ENCODE measurements around the gene DOK5. TPM values are rescaled to one million over a fixed set of nuclear protein-coding genes. Genes with fewer than 3 reads are reported as not detected.

DOK5 gene
- total and polyA plus RNA-seq, 4 donors: 19.1 to 45.7 (median 32.7) TPM

DNA sequence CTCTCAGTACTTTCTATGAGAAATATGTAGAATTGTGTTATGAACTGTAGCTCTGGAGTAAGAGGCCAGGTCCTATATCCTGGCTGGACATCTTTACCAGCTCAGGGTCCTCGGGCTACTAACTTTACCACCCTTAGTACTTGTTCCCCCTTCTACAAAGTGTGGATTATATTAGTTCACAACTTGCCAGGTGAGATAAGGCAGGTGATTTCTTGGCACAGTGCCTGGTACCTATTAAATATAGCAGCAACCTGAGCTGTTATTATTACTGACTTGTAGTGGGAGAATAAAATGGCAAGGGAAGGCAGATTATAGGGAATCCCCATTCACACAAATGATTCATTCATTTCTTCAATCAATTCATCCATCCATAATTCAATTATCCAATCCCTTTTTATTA is 150.1 kb downstream of the DOK5 start:
- Histone ChIP-seq H3K4me1 (ENCODE audit: control insufficient read depth, insufficient read depth, low read length) (peaks cover 31% of the 10 kb centered on the region), H3K4me3 (ENCODE audit: low read depth, low read length) (no peak overlapping the region), H3K27ac (ENCODE audit: low read depth, low read length) (peak overlapping the region; percentile 85), H3K36me3 (ENCODE audit: control insufficient read depth, insufficient read depth, low read length) (no peaks in the 10 kb centered on the region), H3K27me3 (ENCODE audit: control insufficient read depth, insufficient read depth, low read length) (no peaks in the 10 kb centered on the region), H3K9me3 (ENCODE audit: control insufficient read depth, insufficient read depth, low read length) (no peaks in the 10 kb centered on the region)
- WGBS (ENCODE audit: insufficient coverage): no CpG with 5 or more reads among the region's 1 CpG
- no peak for DNase-seq (ENCODE audit: low read depth in 4 of 6, low spot score in 6 of 6)

DNA sequence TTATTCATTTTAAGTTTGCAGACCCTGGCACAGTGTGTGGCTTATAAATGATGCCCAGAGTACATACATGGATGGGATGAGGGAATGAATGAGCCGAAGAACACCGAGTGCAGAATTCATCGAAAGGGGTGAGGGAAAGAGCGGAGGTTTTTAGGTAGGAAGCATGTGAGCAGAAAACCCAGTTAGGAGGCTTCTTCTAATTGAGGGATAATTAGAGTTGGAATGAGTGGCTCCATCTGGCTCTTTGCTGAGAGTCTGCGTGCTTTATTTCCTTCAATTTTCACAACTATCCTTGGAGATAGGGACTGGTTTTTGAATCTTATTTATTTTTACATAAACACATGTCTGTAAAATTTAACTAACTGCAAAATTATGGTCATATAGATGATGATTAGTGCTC is 150.7 kb downstream of the DOK5 start:
- DNase-seq (ENCODE audit: low read depth in 4 of 6, low spot score in 6 of 6): peak in 2 of 6 donors; percentile 81 to 85
- peak overlapping the region; percentile 85 for H3K27ac ChIP-seq (ENCODE audit: low read depth, low read length)
- 82% methylated on average over 3 of the region's 5 CpGs for WGBS (ENCODE audit: insufficient coverage)
- H3K36me3 ChIP-seq (ENCODE audit: control insufficient read depth, insufficient read depth, low read length): no peaks in the 10 kb centered on the region
- H3K27me3 ChIP-seq (ENCODE audit: control insufficient read depth, insufficient read depth, low read length): no peaks in the 10 kb centered on the region
- H3K4me1 ChIP-seq (ENCODE audit: control insufficient read depth, insufficient read depth, low read length): peaks cover 32% of the 10 kb centered on the region
- no peaks in the 10 kb centered on the region for H3K9me3 ChIP-seq (ENCODE audit: control insufficient read depth, insufficient read depth, low read length)
- no peak overlapping the region for H3K4me3 ChIP-seq (ENCODE audit: low read depth, low read length)

- WGBS (ENCODE audit: insufficient coverage): 85% methylated on average over 4 of the region's 4 CpGs
- Histone ChIP-seq H3K4me3 (ENCODE audit: low read depth, low read length) (no peak overlapping the region), H3K27me3 (ENCODE audit: control insufficient read depth, insufficient read depth, low read length) (no peaks in the 10 kb centered on the region), H3K9me3 (ENCODE audit: control insufficient read depth, insufficient read depth, low read length) (no peaks in the 10 kb centered on the region), H3K27ac (ENCODE audit: low read depth, low read length) (no peak overlapping the region), H3K4me1 (ENCODE audit: control insufficient read depth, insufficient read depth, low read length) (peaks cover 16% of the 10 kb centered on the region), H3K36me3 (ENCODE audit: control insufficient read depth, insufficient read depth, low read length) (no peaks in the 10 kb centered on the region)
- DNase-seq (ENCODE audit: low read depth in 4 of 6, low spot score in 6 of 6): no peak
These were observed 154.2 kb downstream of the DOK5 start for GRCh38 chr20:54629632-54630031.

GRCh38 chr20:54630582-54630981 is 155.2 kb downstream of the DOK5 start:
- Histone ChIP-seq H3K9me3 (ENCODE audit: control insufficient read depth, insufficient read depth, low read length) (no peaks in the 10 kb centered on the region), H3K27ac (ENCODE audit: low read depth, low read length) (no peak overlapping the region), H3K4me3 (ENCODE audit: low read depth, low read length) (no peak overlapping the region), H3K4me1 (ENCODE audit: control insufficient read depth, insufficient read depth, low read length) (peaks cover 10% of the 10 kb centered on the region), H3K36me3 (ENCODE audit: control insufficient read depth, insufficient read depth, low read length) (no peaks in the 10 kb centered on the region), H3K27me3 (ENCODE audit: control insufficient read depth, insufficient read depth, low read length) (no peaks in the 10 kb centered on the region)
- WGBS (ENCODE audit: insufficient coverage): no CpG with 5 or more reads among the region's 4 CpGs
- no peak for DNase-seq (ENCODE audit: low read depth in 4 of 6, low spot score in 6 of 6)

DNA sequence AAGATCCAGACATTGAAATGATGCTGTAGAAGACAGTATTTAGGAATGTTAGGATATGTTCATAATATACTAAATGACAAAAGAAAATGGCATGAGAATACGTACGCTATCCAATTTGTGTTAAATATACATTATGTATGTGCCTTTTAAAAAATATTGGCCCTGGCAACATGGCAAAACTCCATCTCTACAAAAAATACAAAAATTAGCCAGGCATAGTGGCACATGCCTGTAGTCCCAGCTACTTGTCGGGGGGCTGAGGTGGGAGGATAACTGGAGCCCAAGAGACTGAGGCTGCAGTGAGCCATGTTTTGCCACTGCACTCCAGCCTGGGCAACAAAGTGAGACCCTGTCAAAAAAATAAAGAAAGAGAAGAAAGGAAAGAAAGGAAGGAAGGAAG is 155.7 kb downstream of the DOK5 start:
- H3K4me3 ChIP-seq (ENCODE audit: low read depth, low read length): no peak overlapping the region
- WGBS (ENCODE audit: insufficient coverage): 86% methylated on average over 1 of the region's 3 CpGs
- H3K9me3 ChIP-seq (ENCODE audit: control insufficient read depth, insufficient read depth, low read length): no peaks in the 10 kb centered on the region
- no peaks in the 10 kb centered on the region for H3K27me3 ChIP-seq (ENCODE audit: control insufficient read depth, insufficient read depth, low read length)
- no peaks in the 10 kb centered on the region for H3K36me3 ChIP-seq (ENCODE audit: control insufficient read depth, insufficient read depth, low read length)
- no peak for DNase-seq (ENCODE audit: low read depth in 4 of 6, low spot score in 6 of 6)
- H3K4me1 ChIP-seq (ENCODE audit: control insufficient read depth, insufficient read depth, low read length): peaks cover 10% of the 10 kb centered on the region
- H3K27ac ChIP-seq (ENCODE audit: low read depth, low read length): no peak overlapping the region

- DNase-seq (ENCODE audit: low read depth in 4 of 6, low spot score in 6 of 6): peak in 2 of 6 donors; percentile 73 to 78
- H3K9me3 ChIP-seq (ENCODE audit: control insufficient read depth, insufficient read depth, low read length): no peaks in the 10 kb centered on the region
- WGBS (ENCODE audit: insufficient coverage): 72% methylated on average over 4 of the region's 13 CpGs
- H3K27me3 ChIP-seq (ENCODE audit: control insufficient read depth, insufficient read depth, low read length): no peaks in the 10 kb centered on the region
- no peaks in the 10 kb centered on the region for H3K36me3 ChIP-seq (ENCODE audit: control insufficient read depth, insufficient read depth, low read length)
- H3K4me3 ChIP-seq (ENCODE audit: low read depth, low read length): no peak overlapping the region
- no peak overlapping the region for H3K27ac ChIP-seq (ENCODE audit: low read depth, low read length)
- H3K4me1 ChIP-seq (ENCODE audit: control insufficient read depth, insufficient read depth, low read length): peaks cover 10% of the 10 kb centered on the region
These were observed 158.3 kb downstream of the DOK5 start for GRCh38 chr20:54633374-54634355.

- H3K4me3 ChIP-seq (ENCODE audit: low read depth, low read length): no peak overlapping the region
- no peaks in the 10 kb centered on the region for H3K27me3 ChIP-seq (ENCODE audit: control insufficient read depth, insufficient read depth, low read length)
- no peaks in the 10 kb centered on the region for H3K36me3 ChIP-seq (ENCODE audit: control insufficient read depth, insufficient read depth, low read length)
- DNase-seq (ENCODE audit: low read depth in 4 of 6, low spot score in 6 of 6): no peak
- 69% methylated on average over 3 of the region's 5 CpGs for WGBS (ENCODE audit: insufficient coverage)
- H3K9me3 ChIP-seq (ENCODE audit: control insufficient read depth, insufficient read depth, low read length): no peaks in the 10 kb centered on the region
- H3K4me1 ChIP-seq (ENCODE audit: control insufficient read depth, insufficient read depth, low read length): peaks cover 5% of the 10 kb centered on the region
- no peak overlapping the region for H3K27ac ChIP-seq (ENCODE audit: low read depth, low read length)
These were observed 161.2 kb downstream of the DOK5 start for GRCh38 chr20:54636575-54636974.

GRCh38 chr20:54639941-54640340 is 164.5 kb downstream of the DOK5 start:
- no peak overlapping the region for H3K4me3 ChIP-seq (ENCODE audit: low read depth, low read length)
- 82% methylated on average over 4 of the region's 8 CpGs for WGBS (ENCODE audit: insufficient coverage)
- DNase-seq (ENCODE audit: low read depth in 4 of 6, low spot score in 6 of 6): no peak

DNA sequence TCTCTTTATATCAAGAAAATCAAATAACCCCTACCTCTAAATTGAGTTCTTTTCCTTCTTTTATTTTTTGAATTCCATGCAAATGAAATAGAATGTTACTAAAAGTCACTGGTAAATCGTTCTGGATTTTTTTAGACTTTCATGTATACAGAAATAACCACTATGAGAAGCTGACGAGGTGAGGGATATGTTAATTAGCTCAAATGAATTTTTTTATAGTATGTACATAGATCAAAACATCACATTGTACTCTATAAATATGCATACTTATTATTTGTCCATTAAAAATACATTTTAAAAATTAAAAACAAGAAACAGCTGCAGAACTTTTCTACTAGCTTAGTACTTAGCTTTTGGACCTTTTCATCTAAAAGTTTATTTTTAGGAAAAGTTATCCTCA is 165.4 kb downstream of the DOK5 start:
- Histone ChIP-seq H3K4me3 (ENCODE audit: low read depth, low read length) (no peak overlapping the region), H3K9me3 (ENCODE audit: control insufficient read depth, insufficient read depth, low read length) (no peaks in the 10 kb centered on the region), H3K4me1 (ENCODE audit: control insufficient read depth, insufficient read depth, low read length) (peaks cover 5% of the 10 kb centered on the region), H3K36me3 (ENCODE audit: control insufficient read depth, insufficient read depth, low read length) (peaks cover 4% of the 10 kb centered on the region), H3K27me3 (ENCODE audit: control insufficient read depth, insufficient read depth, low read length) (no peaks in the 10 kb centered on the region), H3K27ac (ENCODE audit: low read depth, low read length) (no peak overlapping the region)
- no peak for DNase-seq (ENCODE audit: low read depth in 4 of 6, low spot score in 6 of 6)
- WGBS (ENCODE audit: insufficient coverage): no CpG with 5 or more reads among the region's 2 CpGs

More at GRCh38 chr20:54639941-54640340, 164.5 kb downstream of the DOK5 start:
- H3K27ac ChIP-seq (ENCODE audit: low read depth, low read length): no peak overlapping the region
- H3K4me1 ChIP-seq (ENCODE audit: control insufficient read depth, insufficient read depth, low read length): peaks cover 5% of the 10 kb centered on the region
- H3K36me3 ChIP-seq (ENCODE audit: control insufficient read depth, insufficient read depth, low read length): peaks cover 4% of the 10 kb centered on the region
- no peaks in the 10 kb centered on the region for H3K9me3 ChIP-seq (ENCODE audit: control insufficient read depth, insufficient read depth, low read length)
- no peaks in the 10 kb centered on the region for H3K27me3 ChIP-seq (ENCODE audit: control insufficient read depth, insufficient read depth, low read length)

Measured in spinal cord (tissue), 10 donors.